Activated CD8-positive, alpha-beta memory T cell treated with anti-CD3 and anti-CD28 coated beads for 36 hours (primary cell): Measurements from ENCODE around the gene CASP2. TPM values are rescaled to one million over a fixed set of nuclear protein-coding genes. Genes with fewer than 3 reads are reported as not detected.

ENCODE experiments used
- CTCF ChIA-PET: fragments of 350-600 bp; sonication (Branson Sonifier 250); formaldehyde crosslinking; loops from one replicate; lab custom pipeline; 2021; ENCODE audit warnings: antibody characterized with exemption; lab: Charles Lee
- POLR2A ChIA-PET: fragments of 350-600 bp; sonication (Branson Sonifier 250); formaldehyde crosslinking; loops from one replicate; lab custom pipeline; 2021; ENCODE audit warnings: antibody characterized with exemption; lab: Charles Lee
- total RNA-seq, 2 experiments: library from RNA; stranded (reverse); gene quantifications; one replicate each; pipeline ENCODE4 v1.2.3, GENCODE V29; 2021

Gene CASP2
- 100 to 1,000 TPM; 106 TPM for total RNA-seq

- POLR2A ChIA-PET: interaction anchor here (0.6 to 2.1 kb wide), 9 partner anchors 8 to 87 kb away, joined by 3 to 14 read pairs (median 4); partner anchors contain the start of gene GSTK1
- CTCF ChIA-PET: interaction anchor here (0.6 to 2.4 kb wide), 9 partner anchors 8 to 92 kb away, joined by 3 to 14 read pairs (median 3); no protein-coding TSS in a partner anchor
Observed at GRCh38 chr7:143287935-143288826, at the start of gene CASP2. TSS of gene CASP2 (plus strand) at chr7:143288351. CDS start at chr7:143288456, 105 bp downstream.

GRCh38 chr7:143239813-143240212 is 48.3 kb upstream of the CASP2 start:
- POLR2A ChIA-PET: interaction anchor here (1.4 to 1.5 kb wide), 2 partner anchors 23 to 50 kb away, joined by 3 read pairs; partner anchors contain the start of gene GSTK1
- CTCF ChIA-PET: interaction anchor here (0.5 to 2.7 kb wide), 21 partner anchors 10 to 367 kb away, joined by 3 to 28 read pairs (median 6); partner anchors contain the start of genes CASP2, EPHA1 and GSTK1

- POLR2A ChIA-PET: interaction anchor here (0.7 to 1.5 kb wide), 4 partner anchors 23 to 59 kb away, joined by 3 read pairs; partner anchors contain the start of gene GSTK1
- CTCF ChIA-PET: interaction anchor here (0.6 to 2.7 kb wide), 31 partner anchors 8 to 367 kb away, joined by 3 to 28 read pairs (median 5); partner anchors contain the start of genes CASP2, EPHA1 and GSTK1
Observed at GRCh38 chr7:143240291-143241168, 47.6 kb upstream of the CASP2 start.

DNA sequence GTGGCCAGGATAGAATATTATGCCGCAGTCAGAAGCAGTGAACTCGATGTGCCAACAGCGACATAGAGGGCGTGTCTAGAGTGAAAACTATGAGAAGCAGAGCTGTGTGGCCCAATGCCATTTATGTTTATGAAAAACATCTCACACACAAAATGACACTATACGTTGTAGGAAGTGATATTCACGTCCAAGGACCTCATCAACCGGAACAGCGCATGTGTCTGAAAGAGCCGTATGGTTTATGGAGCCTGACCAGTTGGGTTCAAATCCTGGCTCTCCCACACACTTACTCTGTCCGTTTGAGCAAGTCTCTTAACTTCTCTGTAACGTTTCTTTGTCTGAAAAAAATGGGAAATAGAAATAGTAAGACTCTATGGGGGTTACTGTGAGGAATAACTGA is 45.8 kb upstream of the CASP2 start:
- POLR2A ChIA-PET: no interaction called here
- CTCF ChIA-PET: interaction anchor here (1.7 kb wide), 1 partner anchor 47 kb away, joined by 4 read pairs; no protein-coding TSS in a partner anchor

GRCh38 chr7:143243111-143243510 is 45.0 kb upstream of the CASP2 start:
- ChIA-PET CTCF (interaction anchor here (0.6 to 1.7 kb wide), 3 partner anchors 46 to 186 kb away, joined by 3 to 4 read pairs (median 4); no protein-coding TSS in a partner anchor), POLR2A (no interaction called here)

GRCh38 chr7:143243614-143244013 is 44.5 kb upstream of the CASP2 start:
- CTCF ChIA-PET: interaction anchor here (0.6 to 1.7 kb wide), 3 partner anchors 46 to 185 kb away, joined by 3 to 4 read pairs (median 4); no protein-coding TSS in a partner anchor
- POLR2A ChIA-PET: interaction anchor here (0.6 kb wide), 1 partner anchor 65 kb away, joined by 3 read pairs; no protein-coding TSS in a partner anchor

DNA sequence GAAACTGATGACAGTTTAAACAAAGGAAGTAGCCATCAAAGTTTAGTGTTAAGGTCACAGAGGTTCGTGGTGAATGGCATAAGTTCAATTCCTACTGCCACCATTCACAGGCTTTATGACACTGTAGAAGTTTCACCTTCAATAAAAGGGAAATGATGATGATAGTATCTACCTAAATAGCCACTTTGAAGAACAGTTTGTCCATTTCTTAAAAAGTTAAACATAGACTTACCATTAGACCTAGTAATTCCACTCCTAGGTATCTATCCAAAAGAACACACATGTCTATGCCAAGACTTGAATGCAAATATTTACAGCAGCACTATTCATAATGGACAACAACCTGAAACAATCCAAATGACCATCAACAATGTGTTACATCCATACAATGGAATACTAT is 43.8 kb upstream of the CASP2 start:
- ChIA-PET POLR2A (interaction anchor here (0.6 kb wide), 1 partner anchor 65 kb away, joined by 3 read pairs; no protein-coding TSS in a partner anchor), CTCF (interaction anchor here (1.1 to 1.7 kb wide), 4 partner anchors 19 to 131 kb away, joined by 3 to 5 read pairs (median 4); partner anchors contain the start of gene GSTK1)

GRCh38 chr7:143245123-143245522 is 43.0 kb upstream of the CASP2 start:
- POLR2A ChIA-PET: interaction anchor here (0.5 to 1.1 kb wide), 3 partner anchors 18 to 43 kb away, joined by 3 to 7 read pairs (median 5); partner anchors contain the start of gene GSTK1

DNA sequence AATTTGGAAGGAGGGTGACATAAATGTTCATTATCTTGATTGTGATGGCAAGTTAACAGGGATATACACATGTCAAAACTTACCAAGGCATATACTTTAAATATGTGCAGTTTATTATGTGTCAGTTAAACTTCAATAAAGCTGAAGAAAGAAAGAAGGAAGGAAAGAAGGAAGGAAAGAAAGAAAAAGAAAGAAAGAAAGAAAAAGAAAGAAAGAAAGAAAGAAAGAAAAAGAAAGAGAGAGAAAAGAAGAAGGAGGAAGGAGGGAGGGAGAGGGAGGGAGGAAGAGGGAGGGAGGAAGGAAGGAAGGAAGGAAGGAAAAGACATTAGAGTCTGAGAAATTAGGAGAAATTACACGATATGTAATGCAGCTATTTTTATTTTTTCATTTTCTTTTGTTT is 40.8 kb upstream of the CASP2 start:
- ChIA-PET CTCF (interaction anchor here (0.5 to 2.1 kb wide), 2 partner anchors 9 to 19 kb away, joined by 3 to 4 read pairs; no protein-coding TSS in a partner anchor), POLR2A (interaction anchor here (0.7 kb wide), 1 partner anchor 109 kb away, joined by 10 read pairs; no protein-coding TSS in a partner anchor)

More at GRCh38 chr7:143245123-143245522, 43.0 kb upstream of the CASP2 start:
- CTCF ChIA-PET: interaction anchor here (0.6 to 1.6 kb wide), 3 partner anchors 18 to 54 kb away, joined by 3 to 5 read pairs (median 3); partner anchors contain the start of gene GSTK1

- CTCF ChIA-PET: interaction anchor here (0.6 to 1.3 kb wide), 3 partner anchors 8 to 131 kb away, joined by 3 to 6 read pairs (median 5); no protein-coding TSS in a partner anchor
Observed at GRCh38 chr7:143248761-143249354, 39.3 kb upstream of the CASP2 start.

DNA sequence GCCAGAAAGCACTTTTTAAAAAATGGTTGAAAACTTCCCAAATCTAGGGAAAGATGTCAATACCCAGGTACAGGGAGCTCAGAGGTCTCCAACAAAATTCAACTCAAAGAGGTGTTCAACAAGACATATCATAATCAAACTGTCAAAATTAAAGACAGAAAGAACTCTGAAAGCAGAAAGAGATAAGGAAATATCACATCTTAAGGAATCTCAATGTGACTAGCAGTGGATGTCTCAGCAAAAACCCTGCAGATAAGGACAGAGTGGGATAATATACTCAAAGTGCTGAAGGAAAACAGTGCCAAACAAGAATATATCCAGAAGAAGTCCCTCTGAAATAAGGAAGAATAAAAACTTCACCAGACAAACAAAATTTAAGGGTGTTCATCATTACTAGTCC is 38.0 kb upstream of the CASP2 start:
- POLR2A ChIA-PET: no interaction called here
- CTCF ChIA-PET: interaction anchor here (0.8 to 1.2 kb wide), 2 partner anchors 10 to 38 kb away, joined by 3 to 5 read pairs; partner anchors contain the start of gene CASP2

More at GRCh38 chr7:143248761-143249354, 39.3 kb upstream of the CASP2 start:
- POLR2A ChIA-PET: interaction anchor here (0.6 to 1.2 kb wide), 3 partner anchors 15 to 39 kb away, joined by 3 read pairs; partner anchors contain the start of genes CASP2 and GSTK1

GRCh38 chr7:143250822-143251221 is 37.3 kb upstream of the CASP2 start:
- POLR2A ChIA-PET: no interaction called here
- CTCF ChIA-PET: interaction anchor here (0.8 to 2.7 kb wide), 3 partner anchors 10 to 37 kb away, joined by 3 to 7 read pairs (median 5); partner anchors contain the start of gene CASP2

DNA sequence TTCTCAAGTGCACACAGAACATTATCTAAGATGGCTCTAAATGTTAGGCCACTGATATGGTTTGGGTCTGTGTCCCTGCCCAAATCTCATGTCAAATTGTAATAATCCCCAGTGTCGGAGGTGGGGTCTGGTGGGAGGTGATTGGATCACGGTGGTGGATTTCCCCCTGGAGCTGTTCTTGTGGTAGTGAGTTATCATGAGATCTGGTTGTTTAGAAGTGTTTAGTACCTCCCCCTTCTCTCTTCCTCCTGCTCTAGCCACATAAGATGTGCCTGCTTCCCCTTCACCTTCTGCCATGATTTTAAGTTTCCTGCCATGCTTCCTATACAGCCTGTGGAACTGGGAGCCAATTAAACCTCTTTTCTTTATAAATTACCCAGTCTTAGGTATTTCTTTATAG is 36.1 kb upstream of the CASP2 start:
- CTCF ChIA-PET: interaction anchor here (2.7 kb wide), 1 partner anchor 11 kb away, joined by 7 read pairs; no protein-coding TSS in a partner anchor
- POLR2A ChIA-PET: no interaction called here

DNA sequence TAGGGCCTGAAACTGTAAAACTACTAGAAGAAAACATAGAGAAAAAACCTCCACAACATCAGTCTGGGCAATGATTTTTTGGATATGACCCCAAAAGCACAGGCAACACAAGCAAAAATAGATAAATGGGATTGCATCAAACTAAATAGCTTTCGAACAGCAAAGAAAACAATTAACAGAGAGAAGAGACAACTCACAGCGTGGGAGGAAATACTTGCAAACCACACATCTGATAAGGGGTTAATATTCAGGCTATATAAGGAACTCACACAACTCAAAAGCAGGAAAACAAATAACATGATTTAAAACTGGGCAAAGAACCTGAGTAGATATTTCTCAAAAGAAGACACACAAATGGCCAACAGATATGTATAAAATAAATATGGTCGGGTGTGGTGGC is 32.6 kb upstream of the CASP2 start:
- ChIA-PET POLR2A (interaction anchor here (1.5 kb wide), 1 partner anchor 9 kb away, joined by 4 read pairs; no protein-coding TSS in a partner anchor), CTCF (interaction anchor here (0.8 to 1.0 kb wide), 3 partner anchors 8 to 24 kb away, joined by 3 to 4 read pairs (median 4); no protein-coding TSS in a partner anchor)

DNA sequence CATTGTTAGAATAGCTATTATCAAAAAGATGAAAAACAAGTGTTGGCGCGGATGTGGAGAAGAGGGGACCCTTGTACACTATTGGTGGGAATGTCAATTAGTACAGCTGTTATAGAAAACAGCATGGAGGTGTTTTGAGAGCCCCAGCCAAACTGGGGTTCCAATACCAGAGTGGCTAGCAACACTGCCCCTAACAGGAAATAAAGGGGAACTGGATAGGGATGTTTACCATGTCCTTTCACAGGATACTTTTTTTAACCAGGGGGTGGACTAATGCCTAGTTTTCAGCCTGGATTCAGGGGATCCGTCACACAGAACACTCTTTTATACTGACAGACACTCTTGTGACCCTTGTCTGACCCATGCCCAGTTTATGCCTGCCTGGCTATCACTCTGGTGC is 31.8 kb upstream of the CASP2 start:
- ChIA-PET POLR2A (interaction anchor here (1.5 kb wide), 1 partner anchor 8 kb away, joined by 4 read pairs; no protein-coding TSS in a partner anchor), CTCF (interaction anchor here (0.8 to 1.0 kb wide), 3 partner anchors 9 to 23 kb away, joined by 3 to 4 read pairs (median 4); no protein-coding TSS in a partner anchor)

GRCh38 chr7:143256932-143257331 is 31.2 kb upstream of the CASP2 start:
- POLR2A ChIA-PET: interaction anchor here (1.2 kb wide), 1 partner anchor 123 kb away, joined by 4 read pairs; no protein-coding TSS in a partner anchor
- CTCF ChIA-PET: no interaction called here
